ENCODE data around the gene KEL.
"Not testable (repeated sequence)": the region's sequence is repeated elsewhere in the genome, so short reads cannot be mapped to it uniquely, and the experiment has no call there.

KEL gene

DNA sequence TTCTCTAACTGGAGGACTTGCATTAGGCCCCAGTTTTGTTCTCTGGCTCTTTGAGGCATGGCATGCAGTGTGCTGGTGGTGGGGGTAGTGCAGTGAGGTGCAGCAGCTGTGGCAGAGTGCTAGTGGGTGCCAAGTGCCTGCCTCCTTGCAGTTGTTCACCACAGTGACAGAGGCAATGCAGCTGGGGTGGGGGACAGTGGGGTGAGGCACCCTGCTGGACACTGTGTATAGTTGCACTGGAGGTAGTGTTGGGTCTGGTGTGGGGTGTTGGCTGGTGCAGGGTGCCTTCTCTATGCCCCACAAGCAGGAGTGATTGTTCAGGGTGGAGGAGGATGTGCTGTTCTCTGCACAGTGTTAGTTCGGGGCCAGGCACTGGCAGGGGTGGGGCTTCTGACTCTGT lies 21.7 kb upstream of the KEL start:
- FAIRE-seq = no peak
- no peak for DNase-seq (ENCODE audit: insufficient read length, low spot score)
- no peak for TF ChIP-seq CTCF (IDR thresholded peaks at IDR 0.05; ENCODE audit: insufficient read depth, missing control alignments)

- DNase-seq (ENCODE audit: insufficient read length, low spot score); FAIRE-seq: not testable (repeated sequence)
These were observed 16.2 kb upstream of the KEL start for GRCh38 chr7:142978402-142978801.

DNA sequence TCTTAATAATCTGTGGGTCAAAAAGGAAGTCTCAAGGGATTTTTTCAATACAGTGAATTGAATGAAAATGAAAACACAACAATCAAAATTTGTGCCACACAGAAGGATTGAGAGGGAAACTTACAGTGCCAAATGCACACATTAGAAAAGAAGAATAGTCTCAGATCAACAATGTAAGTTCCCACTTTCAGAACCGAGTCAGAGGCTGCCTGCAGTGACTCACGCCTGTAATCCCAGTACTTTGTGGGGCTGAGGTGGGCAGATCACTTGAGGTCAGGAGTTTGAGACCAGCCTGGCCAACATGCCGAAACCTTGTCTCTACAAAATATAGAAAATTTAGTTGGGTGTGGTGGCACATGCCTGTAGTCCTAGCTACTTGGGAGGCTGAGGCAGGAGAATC lies 12.5 kb upstream of the KEL start:
- no peak for FAIRE-seq
- TF ChIP-seq CTCF (IDR thresholded peaks at IDR 0.05; ENCODE audit: insufficient read depth, missing control alignments) = no peak

DNA sequence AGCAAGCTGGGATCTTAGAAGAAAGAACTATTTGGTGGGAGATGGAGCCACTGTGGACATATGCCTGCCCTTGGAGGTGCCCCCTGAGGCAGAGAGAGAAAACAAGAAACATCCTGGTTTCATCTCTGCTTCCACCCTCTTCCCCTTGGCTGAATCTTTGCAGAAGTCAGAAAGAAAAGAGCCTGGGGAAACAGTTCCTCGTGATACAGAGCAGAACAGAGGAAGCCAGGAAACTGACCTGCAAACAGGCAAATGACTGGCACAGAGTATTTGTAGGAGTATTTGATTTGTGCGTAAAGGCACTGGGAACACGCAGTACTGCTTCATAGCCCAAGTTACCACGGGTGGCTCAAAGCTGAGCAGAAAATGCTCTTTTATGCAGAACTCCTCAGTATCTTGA lies 7.0 kb upstream of the KEL start:
- FAIRE-seq (no peak), DNase-seq (ENCODE audit: insufficient read length, low spot score) (no peak)
- TF ChIP-seq CTCF (IDR thresholded peaks at IDR 0.05; ENCODE audit: insufficient read depth, missing control alignments) = no peak

More for the DNA sequence above, 12.5 kb upstream of the KEL start:
- DNase-seq (ENCODE audit: insufficient read length, low spot score) = no peak

GRCh38 chr7:142968229-142968628 lies 6.1 kb upstream of the KEL start:
- DNase-seq (ENCODE audit: insufficient read length, low spot score) (no peak), FAIRE-seq (no peak)
- no peak for TF ChIP-seq CTCF (IDR thresholded peaks at IDR 0.05; ENCODE audit: insufficient read depth, missing control alignments)

GRCh38 chr7:142964502-142965246 lies 2.5 kb upstream of the KEL start:
- DNase-seq (ENCODE audit: insufficient read length, low spot score) = no peak
- FAIRE-seq = no peak
- TF ChIP-seq CTCF (IDR thresholded peaks at IDR 0.05; ENCODE audit: insufficient read depth, missing control alignments) = no peak

GRCh38 chr7:142963993-142964392 lies 1.8 kb upstream of the KEL start:
- no peak for TF ChIP-seq CTCF (IDR thresholded peaks at IDR 0.05; ENCODE audit: insufficient read depth, missing control alignments)
- no peak for FAIRE-seq

GRCh38 chr7:142962991-142963390 lies 828 bp upstream of the KEL start:
- DNase-seq (ENCODE audit: insufficient read length, low spot score) (no peak), FAIRE-seq (no peak)
- no peak for TF ChIP-seq CTCF (IDR thresholded peaks at IDR 0.05; ENCODE audit: insufficient read depth, missing control alignments)

More at GRCh38 chr7:142963993-142964392, 1.8 kb upstream of the KEL start:
- no peak for DNase-seq (ENCODE audit: insufficient read length, low spot score)
